GM23248 (cell line): Measurements from ENCODE around the gene OPTC. TPM values are rescaled to one million over a fixed set of nuclear protein-coding genes. Genes with fewer than 3 reads are reported as not detected.

Source experiments
- DNase-seq: peaks from one replicate; pipeline ENCODE4 v3.0.0-alpha.2; 2015
- H2AFZ ChIP-seq: fragments of 200-600 bp; sonication (generic); 2 replicates; pipeline ENCODE4 v1.6.1; 2016; ENCODE audit warnings: antibody characterized with exemption
- H3F3A ChIP-seq: fragments of 200-600 bp; sonication (generic); 2 replicates; pipeline ENCODE4 v1.6.1; 2016; ENCODE audit warnings: mild to moderate bottlenecking, antibody characterized with exemption, mixed run types; ENCODE audit not compliant: insufficient read depth
- H3K27ac ChIP-seq: fragments of 200-600 bp; sonication (generic); 2 replicates; pipeline ENCODE4 v1.5.1; 2016; ENCODE audit warnings: mild to moderate bottlenecking
- H3K27me3 ChIP-seq: fragments of 200-600 bp; sonication (generic); replicated peaks from 2 replicates; pipeline ENCODE4 v1.6.1; 2016; ENCODE audit warnings: mild to moderate bottlenecking; ENCODE audit not compliant: insufficient read depth
- H3K36me3 ChIP-seq: fragments of 200-600 bp; sonication (generic); 2 replicates; pipeline ENCODE4 v1.6.1; 2016; ENCODE audit warnings: low read depth, mild to moderate bottlenecking
- H3K4me1 ChIP-seq: fragments of 200-600 bp; sonication (generic); 2 replicates; pipeline ENCODE4 v1.6.1; 2016; ENCODE audit warnings: mild to moderate bottlenecking; ENCODE audit not compliant: insufficient read depth
- H3K4me2 ChIP-seq: fragments of 200-600 bp; sonication (generic); one replicate; pipeline ENCODE4 v1.6.1; 2016; ENCODE audit warnings: mild to moderate bottlenecking; ENCODE audit not compliant: unreplicated experiment
- H3K4me3 ChIP-seq: fragments of 200-600 bp; sonication (generic); 2 replicates; pipeline ENCODE4 v1.5.1; 2016; ENCODE audit warnings: mild to moderate bottlenecking
- H3K79me2 ChIP-seq: fragments of 200-600 bp; sonication (generic); 2 replicates; pipeline ENCODE4 v1.6.1; 2016; ENCODE audit warnings: mild to moderate bottlenecking; ENCODE audit not compliant: insufficient read depth
- H3K9ac ChIP-seq: fragments of 200-600 bp; sonication (generic); 2 replicates; pipeline ENCODE4 v1.6.1; 2016; ENCODE audit warnings: mild to moderate bottlenecking
- H3K9me2 ChIP-seq: fragments of 200-600 bp; sonication (generic); 2 replicates; pipeline ENCODE4 v1.6.1; 2016; ENCODE audit warnings: mixed run types, mild to moderate bottlenecking, moderate library complexity; ENCODE audit not compliant: insufficient read depth
- H3K9me3 ChIP-seq: fragments of 200-600 bp; sonication (generic); one replicate; pipeline ENCODE4 v1.6.1; 2017; ENCODE audit warnings: low read depth
- H4K20me1 ChIP-seq: fragments of 200-600 bp; sonication (generic); 2 replicates; pipeline ENCODE4 v1.6.0; 2016; ENCODE audit not compliant: insufficient read depth
- EZH2 ChIP-seq: fragments of 200-600 bp; sonication (generic); IDR thresholded peaks from 2 replicates; pipeline ENCODE4 v1.6.1; 2018; ENCODE audit warnings: antibody characterized with exemption, mild to moderate bottlenecking; ENCODE audit not compliant: insufficient read depth, poor library complexity, severe bottlenecking
- EZH2phosphoT487 ChIP-seq: fragments of 200-600 bp; sonication (generic); IDR thresholded peaks from 2 replicates; pipeline ENCODE4 v1.6.1; 2018; ENCODE audit warnings: antibody characterized with exemption, moderate library complexity, mild to moderate bottlenecking, low read depth; ENCODE audit not compliant: insufficient read depth
- WGBS, 2 experiments: methylation state at CpG; one replicate each; pipeline ENCODE4 v1.1.6; 2015 to 2017; ENCODE audit warnings: low lambda C conversion rate in 2 of 2, low coverage in 1 of 2; ENCODE audit errors: missing lambda C conversion rate in 2 of 2; 5-methylcytosine and 5-hydroxymethylcytosine counted together
- in situ Hi-C: fragments of 300-500 bp; cut with MboI; formaldehyde crosslinking; loops from 2 replicates; pipeline ENCODE4 v1.15.0; 2020
- polyA plus RNA-seq: library from polyadenylated mRNA; unstranded; fragments of >200 nt; fragmentation: Nextera tagmentation; extraction: Ambion mirVana; gene quantifications from 2 replicates; pipeline ENCODE4 v1.2.1, GENCODE V29; 2016
- total RNA-seq: library from RNA; depleted of rRNA; stranded (reverse); fragments of >200 nt; shearing (Covaris generic); gene quantifications from 2 replicates; pipeline ENCODE4 v1.2.3, GENCODE V29; 2014

The OPTC gene
- total and polyA plus RNA-seq, 2 experiments from 2014 or later: not detected

GRCh38 chr1:203453016-203453415 is 40.9 kb upstream of the OPTC start:
- Histone ChIP-seq H3K79me2 (no peaks in the 10 kb centered on the region), H3K36me3 (no peaks in the 10 kb centered on the region), H3K27ac (no peak overlapping the region), H3K27me3 (no peaks in the 10 kb centered on the region), H3K4me3 (no peak overlapping the region), H3K9me3 (no peaks in the 10 kb centered on the region), H3K4me2 (no peak overlapping the region), H3K9ac (no peak overlapping the region), H4K20me1 (no peaks in the 10 kb centered on the region), H3F3A (no peaks in the 10 kb centered on the region), H3K4me1 (peaks cover 35% of the 10 kb centered on the region), H2AFZ (no peak overlapping the region), H3K9me2 (no peaks in the 10 kb centered on the region)
- WGBS, 2 experiments: 95 to 96% methylated on average over 5 of the region's 5 CpGs
- DNase-seq: no peak
- in situ Hi-C loops: no loop called here
- TF ChIP-seq EZH2phosphoT487: no peak
- TF ChIP-seq EZH2: no peak

GRCh38 chr1:203453616-203454015 is 40.3 kb upstream of the OPTC start:
- no peaks in the 10 kb centered on the region for H3K36me3 ChIP-seq
- H3K4me3 ChIP-seq: no peak overlapping the region
- TF ChIP-seq EZH2phosphoT487: no peak
- no peak for DNase-seq
- no peak overlapping the region for H2AFZ ChIP-seq
- in situ Hi-C loops: no loop called here
- H3K27ac ChIP-seq: no peak overlapping the region
- H3K9me2 ChIP-seq: no peaks in the 10 kb centered on the region
- no peak overlapping the region for H3K4me2 ChIP-seq
- H3F3A ChIP-seq: no peaks in the 10 kb centered on the region
- H4K20me1 ChIP-seq: no peaks in the 10 kb centered on the region
- peaks cover 29% of the 10 kb centered on the region for H3K4me1 ChIP-seq
- no peaks in the 10 kb centered on the region for H3K9me3 ChIP-seq
- no peaks in the 10 kb centered on the region for H3K79me2 ChIP-seq
- WGBS, 2 experiments: 90 to 93% methylated on average over 5 of the region's 5 CpGs
- H3K27me3 ChIP-seq: no peaks in the 10 kb centered on the region
- no peak overlapping the region for H3K9ac ChIP-seq

GRCh38 chr1:203454986-203455471 is 38.9 kb upstream of the OPTC start:
- Histone ChIP-seq H3K9ac (no peak overlapping the region), H3K9me2 (no peaks in the 10 kb centered on the region), H3K4me3 (no peak overlapping the region), H3K79me2 (no peaks in the 10 kb centered on the region), H3K4me2 (no peak overlapping the region), H3K27ac (no peak overlapping the region), H3F3A (no peaks in the 10 kb centered on the region), H3K36me3 (no peaks in the 10 kb centered on the region), H2AFZ (no peak overlapping the region), H3K9me3 (no peaks in the 10 kb centered on the region), H3K27me3 (no peaks in the 10 kb centered on the region), H3K4me1 (peaks cover 16% of the 10 kb centered on the region), H4K20me1 (no peaks in the 10 kb centered on the region)
- no peak for DNase-seq
- TF ChIP-seq EZH2phosphoT487 (no peak), EZH2 (no peak)
- in situ Hi-C loops: no loop called here
- WGBS, 2 experiments: 80 to 92% methylated on average over 18 of the region's 18 CpGs

- Histone ChIP-seq H2AFZ (no peak overlapping the region), H3K4me1 (peaks cover 9% of the 10 kb centered on the region; the same call in 1 of the 2 replicates), H3K27ac (no peak overlapping the region), H3K36me3 (no peaks in the 10 kb centered on the region), H3K79me2 (no peaks in the 10 kb centered on the region), H3K27me3 (no peaks in the 10 kb centered on the region), H3K4me2 (no peak overlapping the region), H4K20me1 (no peaks in the 10 kb centered on the region), H3F3A (no peaks in the 10 kb centered on the region), H3K9me3 (no peaks in the 10 kb centered on the region), H3K9me2 (no peaks in the 10 kb centered on the region), H3K9ac (no peak overlapping the region), H3K4me3 (no peak overlapping the region)
- in situ Hi-C loops: no loop called here
- WGBS, 2 experiments: 47 to 61% methylated on average over 3 of the region's 3 CpGs
- DNase-seq: no peak
- no peak for TF ChIP-seq EZH2
- no peak for TF ChIP-seq EZH2phosphoT487
Observed at GRCh38 chr1:203455706-203456105, 38.2 kb upstream of the OPTC start.

- in situ Hi-C loops: no loop called here
- TF ChIP-seq EZH2phosphoT487: no peak
- TF ChIP-seq EZH2: no peak
- no peaks in the 10 kb centered on the region for H3K9me2 ChIP-seq
- DNase-seq: no peak
- H2AFZ ChIP-seq: no peak overlapping the region
- H3K27ac ChIP-seq: no peak overlapping the region
- no peak overlapping the region for H3K4me3 ChIP-seq
- no peaks in the 10 kb centered on the region for H3K36me3 ChIP-seq
- H3K79me2 ChIP-seq: no peaks in the 10 kb centered on the region
- no peaks in the 10 kb centered on the region for H3K27me3 ChIP-seq
- no peaks in the 10 kb centered on the region for H4K20me1 ChIP-seq
- 96 to 99% methylated on average over 4 of the region's 4 CpGs for WGBS, 2 experiments
- H3K9me3 ChIP-seq: no peaks in the 10 kb centered on the region
- H3K4me2 ChIP-seq: no peak overlapping the region
- no peaks in the 10 kb centered on the region for H3F3A ChIP-seq
- no peak overlapping the region for H3K9ac ChIP-seq
- H3K4me1 ChIP-seq: peaks cover 6% of the 10 kb centered on the region; the same call in 1 of the 2 replicates
Observed at GRCh38 chr1:203456577-203456976, 37.4 kb upstream of the OPTC start.
